ENCODE measurements around the gene BTBD6.

DNA sequence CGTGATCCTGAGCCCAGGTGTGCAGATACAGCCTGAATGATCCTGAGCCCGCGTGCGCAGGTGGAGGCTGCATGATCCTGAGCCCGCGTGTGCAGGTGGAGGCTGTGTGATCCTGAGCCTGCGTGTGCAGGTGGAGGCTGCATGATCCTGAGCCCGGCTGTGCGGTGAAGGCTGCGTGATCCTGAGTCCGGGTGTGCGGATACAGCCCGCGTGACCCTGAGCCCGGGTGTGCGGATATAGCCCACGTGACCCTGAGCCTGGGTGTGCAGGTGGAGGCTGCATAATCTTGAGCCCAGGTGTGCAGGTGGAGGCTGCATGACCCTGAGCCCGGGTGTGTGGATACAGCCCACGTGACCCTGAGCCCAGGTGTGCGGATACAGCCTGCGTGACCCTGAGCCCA lies 32.2 kb downstream of the BTBD6 start:
- TF ChIP-seq BRCA1 (IDR thresholded peaks at IDR 0.05; ENCODE audit: low read depth, low read length), result no peak
- TF ChIP-seq HDAC6 (IDR thresholded peaks at IDR 0.05; ENCODE audit: low read depth, low read length), result no peak
- TF ChIP-seq, protein P1, sequence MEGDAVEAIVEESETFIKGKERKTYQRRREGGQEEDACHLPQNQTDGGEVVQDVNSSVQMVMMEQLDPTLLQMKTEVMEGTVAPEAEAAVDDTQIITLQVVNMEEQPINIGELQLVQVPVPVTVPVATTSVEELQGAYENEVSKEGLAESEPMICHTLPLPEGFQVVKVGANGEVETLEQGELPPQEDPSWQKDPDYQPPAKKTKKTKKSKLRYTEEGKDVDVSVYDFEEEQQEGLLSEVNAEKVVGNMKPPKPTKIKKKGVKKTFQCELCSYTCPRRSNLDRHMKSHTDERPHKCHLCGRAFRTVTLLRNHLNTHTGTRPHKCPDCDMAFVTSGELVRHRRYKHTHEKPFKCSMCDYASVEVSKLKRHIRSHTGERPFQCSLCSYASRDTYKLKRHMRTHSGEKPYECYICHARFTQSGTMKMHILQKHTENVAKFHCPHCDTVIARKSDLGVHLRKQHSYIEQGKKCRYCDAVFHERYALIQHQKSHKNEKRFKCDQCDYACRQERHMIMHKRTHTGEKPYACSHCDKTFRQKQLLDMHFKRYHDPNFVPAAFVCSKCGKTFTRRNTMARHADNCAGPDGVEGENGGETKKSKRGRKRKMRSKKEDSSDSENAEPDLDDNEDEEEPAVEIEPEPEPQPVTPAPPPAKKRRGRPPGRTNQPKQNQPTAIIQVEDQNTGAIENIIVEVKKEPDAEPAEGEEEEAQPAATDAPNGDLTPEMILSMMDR (IDR thresholded peaks at IDR 0.05; ENCODE audit: control extremely low read depth in 1 of 3, insufficient read depth in 1 of 3, low read depth in 1 of 3, low read length in 3 of 3), result no peak

All from H1 (cell line).